Endothelial cell (in vitro differentiated cells): Measurements from ENCODE around the gene KLHL26. TPM values are rescaled to one million over a fixed set of nuclear protein-coding genes. Genes with fewer than 3 reads are reported as not detected.

Experiments
- DNase-seq: peaks from one replicate; pipeline ENCODE4 v3.0.0; 2021; ENCODE audit warnings: low spot score
- H3K27ac Mint-ChIP-seq: one replicate; pipeline ENCODE4 v1.8.0; 2021; ENCODE audit warnings: mixed read lengths, inconsistent platforms; ENCODE audit not compliant: unreplicated experiment
- H3K27me3 Mint-ChIP-seq: one replicate; pipeline ENCODE4 v1.8.0; 2021; ENCODE audit warnings: mild to moderate bottlenecking, moderate library complexity, mixed read lengths, inconsistent platforms; ENCODE audit not compliant: unreplicated experiment
- H3K36me3 Mint-ChIP-seq: one replicate; pipeline ENCODE4 v1.8.0; 2021; ENCODE audit warnings: mild to moderate bottlenecking, low read depth, mixed read lengths, inconsistent platforms; ENCODE audit not compliant: unreplicated experiment
- H3K4me1 Mint-ChIP-seq: one replicate; pipeline ENCODE4 v1.8.0; 2021; ENCODE audit warnings: mild to moderate bottlenecking, mixed read lengths, inconsistent platforms; ENCODE audit not compliant: unreplicated experiment
- H3K4me3 Mint-ChIP-seq: one replicate; pipeline ENCODE4 v1.8.0; 2021; ENCODE audit warnings: mild to moderate bottlenecking, mixed read lengths, inconsistent platforms; ENCODE audit not compliant: unreplicated experiment
- H3K9me3 Mint-ChIP-seq: one replicate; pipeline ENCODE4 v1.8.0; 2021; ENCODE audit warnings: mixed read lengths, inconsistent platforms; ENCODE audit not compliant: unreplicated experiment
- total RNA-seq: library from RNA; stranded (reverse); fragmentation: NEBNext Ultra II Directional; extraction: Animal tissue kit (Norgen Biotek cat#: 25700); gene quantifications from one replicate; pipeline ENCODE4 v1.2.1, GENCODE V29; 2021; ENCODE audit not compliant: unreplicated experiment
- TF ChIP-seq, protein P1 (sequence below): fragments of 200-600 bp; sonication (generic); IDR thresholded peaks from one replicate; pipeline ENCODE4 v1.5.0; 2021; ENCODE audit warnings: antibody characterized with exemption; ENCODE audit not compliant: unreplicated experiment

Gene KLHL26
- total RNA-seq, 1 donor from 2014 or later, result 5.1 TPM

DNA sequence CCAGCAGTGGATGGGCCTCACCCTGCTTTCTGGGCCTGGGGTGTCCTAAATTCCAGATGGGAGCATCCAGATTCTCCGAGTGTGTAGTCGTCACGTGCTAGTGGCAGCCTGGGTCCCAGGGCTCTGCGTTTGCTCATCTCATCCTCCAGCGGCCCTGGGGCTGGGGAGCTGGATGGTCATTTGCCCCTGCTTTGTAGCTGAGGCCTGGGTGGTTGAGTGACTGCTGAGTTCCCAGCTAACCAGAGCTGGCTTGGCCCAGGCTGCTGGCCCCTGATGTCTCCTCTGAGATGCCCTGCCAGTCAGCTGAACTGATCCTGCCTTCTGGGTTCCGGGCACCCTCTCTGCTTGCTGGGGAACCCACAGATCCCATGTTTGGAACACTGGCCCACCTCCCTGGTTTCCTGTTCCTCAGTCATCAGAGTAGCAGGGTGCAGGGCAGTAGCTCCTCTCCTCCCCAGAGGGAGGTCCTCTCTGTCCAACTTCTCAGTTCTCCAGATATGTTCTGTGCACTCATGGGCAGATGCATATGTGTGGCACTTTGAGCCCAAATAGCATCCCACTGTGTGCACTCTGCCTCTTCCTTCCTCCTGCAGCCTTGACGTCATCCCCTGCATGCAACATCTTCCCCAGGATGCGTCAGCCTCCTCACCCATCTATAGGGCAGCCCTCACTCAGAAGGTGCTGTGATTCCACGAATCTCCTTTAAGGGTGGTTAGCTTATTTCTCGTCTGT lies 24.3 kb downstream of the KLHL26 start:
- Mint-ChIP-seq H3K9me3 (no peaks in the 10 kb centered on the region), H3K36me3 (peaks cover 13% of the 10 kb centered on the region), H3K4me1 (no peaks in the 10 kb centered on the region), H3K27me3 (peaks cover 5% of the 10 kb centered on the region), H3K27ac (no peak overlapping the region), H3K4me3 (peak overlapping the region; percentile 10)
- no peak for DNase-seq
- TF ChIP-seq, protein P1, sequence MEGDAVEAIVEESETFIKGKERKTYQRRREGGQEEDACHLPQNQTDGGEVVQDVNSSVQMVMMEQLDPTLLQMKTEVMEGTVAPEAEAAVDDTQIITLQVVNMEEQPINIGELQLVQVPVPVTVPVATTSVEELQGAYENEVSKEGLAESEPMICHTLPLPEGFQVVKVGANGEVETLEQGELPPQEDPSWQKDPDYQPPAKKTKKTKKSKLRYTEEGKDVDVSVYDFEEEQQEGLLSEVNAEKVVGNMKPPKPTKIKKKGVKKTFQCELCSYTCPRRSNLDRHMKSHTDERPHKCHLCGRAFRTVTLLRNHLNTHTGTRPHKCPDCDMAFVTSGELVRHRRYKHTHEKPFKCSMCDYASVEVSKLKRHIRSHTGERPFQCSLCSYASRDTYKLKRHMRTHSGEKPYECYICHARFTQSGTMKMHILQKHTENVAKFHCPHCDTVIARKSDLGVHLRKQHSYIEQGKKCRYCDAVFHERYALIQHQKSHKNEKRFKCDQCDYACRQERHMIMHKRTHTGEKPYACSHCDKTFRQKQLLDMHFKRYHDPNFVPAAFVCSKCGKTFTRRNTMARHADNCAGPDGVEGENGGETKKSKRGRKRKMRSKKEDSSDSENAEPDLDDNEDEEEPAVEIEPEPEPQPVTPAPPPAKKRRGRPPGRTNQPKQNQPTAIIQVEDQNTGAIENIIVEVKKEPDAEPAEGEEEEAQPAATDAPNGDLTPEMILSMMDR, result no peak

DNA sequence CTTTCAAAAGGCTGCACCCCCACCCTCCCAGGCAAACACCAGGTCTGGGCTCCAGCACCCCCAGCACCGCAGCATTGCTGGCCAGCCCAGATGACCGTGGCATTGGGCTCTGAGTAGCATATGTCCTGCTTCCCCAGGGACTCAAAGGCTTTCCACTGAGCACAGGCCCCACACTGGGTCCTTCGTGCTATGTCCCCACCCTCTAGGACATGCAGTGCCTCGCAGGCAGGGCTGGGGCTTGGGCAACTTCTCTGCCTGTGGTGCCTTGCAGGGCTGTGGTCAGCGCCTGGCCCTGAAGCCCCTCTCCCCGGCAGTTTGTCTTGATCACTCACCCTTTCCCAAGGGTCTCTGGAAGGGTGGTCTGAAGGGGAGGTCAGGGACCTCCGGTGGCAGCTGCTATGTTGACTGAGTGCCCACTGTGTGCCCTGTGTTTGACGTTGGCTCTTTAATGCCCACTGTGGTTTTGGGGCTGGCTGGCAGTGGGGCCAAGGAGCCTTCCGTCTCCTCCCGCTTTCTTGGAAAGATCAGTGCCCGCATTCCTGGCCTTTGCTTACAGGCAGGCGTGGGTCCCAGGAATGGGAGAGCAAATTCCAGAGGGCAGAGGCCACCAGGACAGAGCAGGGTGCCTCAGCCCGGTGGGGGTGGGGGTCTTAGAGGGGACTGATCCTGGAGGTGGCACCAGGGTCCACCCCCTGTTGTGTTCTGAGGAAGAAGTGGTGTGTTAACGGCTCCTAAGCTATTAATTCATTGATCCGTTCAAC lies 26.3 kb downstream of the KLHL26 start:
- no peak overlapping the region for H3K4me3 Mint-ChIP-seq
- no peak overlapping the region for H3K27ac Mint-ChIP-seq
- peaks cover 12% of the 10 kb centered on the region for H3K36me3 Mint-ChIP-seq
- no peak for DNase-seq
- H3K9me3 Mint-ChIP-seq, result no peaks in the 10 kb centered on the region
- no peaks in the 10 kb centered on the region for H3K4me1 Mint-ChIP-seq
- H3K27me3 Mint-ChIP-seq, result peaks cover 4% of the 10 kb centered on the region
- TF ChIP-seq, protein P1, result no peak

DNA sequence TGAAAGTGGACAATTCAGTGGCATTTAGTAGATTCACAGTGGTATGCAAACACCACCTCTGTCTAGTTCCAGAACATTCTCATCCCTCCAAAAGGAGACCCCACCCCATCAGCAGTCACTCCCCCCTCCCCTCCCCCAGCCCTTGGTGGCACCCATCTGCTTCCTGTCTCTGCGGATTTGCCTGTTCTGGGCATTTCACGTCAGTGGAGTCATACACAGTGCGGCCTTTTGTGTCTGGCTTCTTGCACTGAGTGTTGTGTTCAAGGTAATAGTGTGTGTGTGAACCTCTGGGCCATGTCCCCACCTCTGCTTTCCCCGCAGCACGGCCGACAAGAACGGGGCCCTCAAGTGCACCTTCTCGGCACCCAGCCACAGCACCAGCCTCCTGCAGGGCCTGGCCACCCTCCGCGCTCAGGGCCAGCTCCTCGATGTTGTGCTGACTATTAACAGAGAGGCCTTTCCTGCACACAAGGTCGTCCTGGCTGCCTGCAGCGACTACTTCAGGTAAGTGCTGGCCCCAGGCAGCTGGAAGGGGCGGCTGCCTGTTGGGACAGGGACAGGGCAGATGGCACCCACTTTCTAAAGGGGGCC lies 27.2 kb downstream of the KLHL26 start:
- Mint-ChIP-seq H3K9me3 (no peaks in the 10 kb centered on the region), H3K4me1 (no peaks in the 10 kb centered on the region), H3K27ac (no peak overlapping the region), H3K36me3 (peaks cover 3% of the 10 kb centered on the region), H3K27me3 (peaks cover 4% of the 10 kb centered on the region), H3K4me3 (no peak overlapping the region)
- TF ChIP-seq, protein P1, result no peak
- DNase-seq, result no peak

DNA sequence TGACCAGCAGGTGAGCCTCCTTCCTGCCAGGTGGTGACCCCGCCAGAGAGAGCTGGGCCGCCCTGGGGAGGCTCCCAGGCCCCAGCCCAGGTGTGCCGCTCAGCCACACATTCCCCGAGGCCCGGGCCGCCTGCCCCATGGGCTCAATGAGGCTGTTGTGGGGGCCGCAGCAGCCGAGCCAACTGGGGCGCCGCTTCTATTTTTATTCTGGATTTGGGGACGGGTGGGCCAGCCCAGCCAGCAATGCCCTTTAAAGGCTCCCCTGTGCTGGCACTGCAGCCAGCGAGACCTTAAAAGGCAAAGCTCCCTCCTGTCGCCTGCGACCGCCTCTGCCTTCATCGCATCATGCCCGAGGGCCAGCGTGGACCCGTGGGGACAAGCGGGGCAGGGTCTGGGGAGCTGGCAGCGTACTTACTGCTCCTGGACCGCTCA lies 29.0 kb downstream of the KLHL26 start:
- TF ChIP-seq, protein P1, result no peak
- DNase-seq, result no peak
- Mint-ChIP-seq H3K27ac (no peak overlapping the region), H3K36me3 (peaks cover 7% of the 10 kb centered on the region), H3K27me3 (peaks cover 4% of the 10 kb centered on the region), H3K4me1 (no peaks in the 10 kb centered on the region), H3K4me3 (no peak overlapping the region), H3K9me3 (no peaks in the 10 kb centered on the region)

DNA sequence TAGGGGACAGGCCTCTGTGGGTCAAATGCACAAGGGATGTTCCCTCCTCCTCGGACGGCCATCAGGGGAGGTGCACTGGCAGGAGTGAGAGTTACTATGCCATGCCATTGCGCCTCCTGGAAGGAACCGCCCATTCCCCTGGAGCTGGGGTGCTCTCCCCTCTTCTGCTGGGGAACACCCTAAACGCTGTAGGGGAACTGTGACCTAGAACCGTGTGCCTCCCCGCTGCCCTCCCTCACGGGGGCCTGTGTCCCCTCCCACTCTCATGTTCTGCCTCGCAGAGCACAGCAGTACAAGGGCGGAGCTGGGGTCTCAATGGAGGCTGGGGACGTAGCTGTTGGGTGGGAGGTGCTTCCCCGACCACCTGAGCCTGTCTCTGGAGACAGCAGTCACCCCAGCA lies 29.5 kb downstream of the KLHL26 start:
- Mint-ChIP-seq H3K27me3 (peaks cover 4% of the 10 kb centered on the region), H3K27ac (no peak overlapping the region), H3K4me3 (no peak overlapping the region), H3K4me1 (no peaks in the 10 kb centered on the region), H3K9me3 (no peaks in the 10 kb centered on the region), H3K36me3 (peaks cover 7% of the 10 kb centered on the region)
- TF ChIP-seq, protein P1, result no peak
- DNase-seq, result no peak
